Uterus (tissue), 4 donors: ENCODE measurements around the gene GIPC3. TPM values are rescaled to one million over a fixed set of nuclear protein-coding genes. Genes with fewer than 3 reads are reported as not detected.

Source experiments
- DNase-seq, 2 donors: peaks; one replicate each; pipeline ENCODE4 v3.0.0-alpha.2; 2019 to 2020
- H3K27ac ChIP-seq, 2 donors: fragments of 200-600 bp; sonication (generic); 1 replicate in 1 of 2; 2 replicates in 1 of 2; pipeline ENCODE4 v1.5.1; 2016 to 2018
- H3K27me3 ChIP-seq, 2 donors: fragments of 200-600 bp; sonication (generic); one replicate each; pipeline ENCODE4 v1.5.1; 2018 to 2019; ENCODE audit warnings: control low read depth in 1 of 2
- H3K36me3 ChIP-seq, 2 donors: fragments of 200-600 bp; sonication (generic); one replicate each; pipeline ENCODE4 v1.5.1; 2019; ENCODE audit warnings: control low read depth in 1 of 2
- H3K4me1 ChIP-seq, 2 donors: fragments of 200-600 bp; sonication (generic); one replicate each; pipeline ENCODE4 v1.5.1; 2018 to 2019; ENCODE audit warnings: control low read depth in 1 of 2
- H3K4me3 ChIP-seq, 2 donors: fragments of 200-600 bp; sonication (generic); 1 replicate in 1 of 2; 2 replicates in 1 of 2; pipeline ENCODE4 v1.5.1; 2018 to 2019; ENCODE audit warnings: mild to moderate bottlenecking in 1 of 2
- H3K9me3 ChIP-seq, 2 donors: fragments of 200-600 bp; sonication (generic); one replicate each; pipeline ENCODE4 v1.5.1; 2019; ENCODE audit warnings: control low read depth in 1 of 2
- POLR2A ChIP-seq, 2 donors: fragments of 450-650 bp; IDR thresholded peaks; one replicate each; pipeline ENCODE4 v1.6.1; 2016; ENCODE audit warnings: antibody characterized with exemption in 2 of 2, mild to moderate bottlenecking in 1 of 2, moderate library complexity in 1 of 2
- intact Hi-C: fragments of 100-400 bp; cut with DNase I; formaldehyde crosslinking; loops from one replicate; pipeline ENCODE4 v1.15.1; 2023; ENCODE audit warnings: low total_unique reads
- total RNA-seq, 4 donors: library from RNA; depleted of rRNA in 3 of 4; stranded (reverse); fragments of >200 nt in 3 of 4; gene quantifications; one replicate each; pipeline versions ENCODE4 v1.1.0 to v1.2.4, GENCODE V29; 2014 to 2023
- TF ChIP-seq, protein P1 (sequence below), 4 experiments: fragments of 200-600 bp in 2 of 4; fragments of 450-650 bp in 2 of 4; sonication (generic) in 2 of 4; IDR thresholded peaks; one replicate each; pipeline ENCODE4 v1.5.1; 2016 to 2019; ENCODE audit warnings: antibody characterized with exemption in 4 of 4, mild to moderate bottlenecking in 2 of 4, moderate library complexity in 1 of 4
- donor health status: DM: yes; HTN: yes; CAD: no.

GIPC3 gene
- total RNA-seq, 4 donors from 2014 or later, result 0.07 to 4.0 TPM; not detected in 2

DNA sequence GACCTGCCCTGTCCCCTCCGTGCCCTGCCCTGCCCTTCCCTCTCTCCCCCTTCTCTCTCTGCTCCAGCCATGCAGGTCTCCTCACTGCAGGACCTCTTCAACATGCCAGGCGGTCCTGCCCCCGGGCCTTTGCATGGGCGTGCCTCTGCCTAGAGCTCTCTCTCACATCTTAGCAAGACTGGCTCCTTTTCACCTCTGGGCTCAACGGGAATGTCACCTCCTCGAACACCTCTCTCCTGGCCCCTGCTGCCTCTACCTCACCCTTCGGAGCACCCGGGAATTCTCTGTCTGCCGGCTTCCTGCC is 33.5 kb upstream of the GIPC3 start:
- H3K27me3 ChIP-seq, result no peaks in the 10 kb centered on the region
- TF ChIP-seq POLR2A (IDR thresholded peaks at IDR 0.05), result no peak
- TF ChIP-seq, protein P1, sequence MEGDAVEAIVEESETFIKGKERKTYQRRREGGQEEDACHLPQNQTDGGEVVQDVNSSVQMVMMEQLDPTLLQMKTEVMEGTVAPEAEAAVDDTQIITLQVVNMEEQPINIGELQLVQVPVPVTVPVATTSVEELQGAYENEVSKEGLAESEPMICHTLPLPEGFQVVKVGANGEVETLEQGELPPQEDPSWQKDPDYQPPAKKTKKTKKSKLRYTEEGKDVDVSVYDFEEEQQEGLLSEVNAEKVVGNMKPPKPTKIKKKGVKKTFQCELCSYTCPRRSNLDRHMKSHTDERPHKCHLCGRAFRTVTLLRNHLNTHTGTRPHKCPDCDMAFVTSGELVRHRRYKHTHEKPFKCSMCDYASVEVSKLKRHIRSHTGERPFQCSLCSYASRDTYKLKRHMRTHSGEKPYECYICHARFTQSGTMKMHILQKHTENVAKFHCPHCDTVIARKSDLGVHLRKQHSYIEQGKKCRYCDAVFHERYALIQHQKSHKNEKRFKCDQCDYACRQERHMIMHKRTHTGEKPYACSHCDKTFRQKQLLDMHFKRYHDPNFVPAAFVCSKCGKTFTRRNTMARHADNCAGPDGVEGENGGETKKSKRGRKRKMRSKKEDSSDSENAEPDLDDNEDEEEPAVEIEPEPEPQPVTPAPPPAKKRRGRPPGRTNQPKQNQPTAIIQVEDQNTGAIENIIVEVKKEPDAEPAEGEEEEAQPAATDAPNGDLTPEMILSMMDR (IDR thresholded peaks at IDR 0.05), result no peak
- H3K27ac ChIP-seq, result no peak overlapping the region
- H3K4me1 ChIP-seq, result peaks cover 0 to 14% of the 10 kb centered on the region in 2 donors
- H3K36me3 ChIP-seq, result no peaks in the 10 kb centered on the region
- H3K4me3 ChIP-seq, result no peak overlapping the region
- no peaks in the 10 kb centered on the region for H3K9me3 ChIP-seq
- intact Hi-C loops, result loop anchor here (10.0 kb wide), 1 partner anchor 63 kb away; no protein-coding TSS in a partner anchor
- DNase-seq, result no peak

DNA sequence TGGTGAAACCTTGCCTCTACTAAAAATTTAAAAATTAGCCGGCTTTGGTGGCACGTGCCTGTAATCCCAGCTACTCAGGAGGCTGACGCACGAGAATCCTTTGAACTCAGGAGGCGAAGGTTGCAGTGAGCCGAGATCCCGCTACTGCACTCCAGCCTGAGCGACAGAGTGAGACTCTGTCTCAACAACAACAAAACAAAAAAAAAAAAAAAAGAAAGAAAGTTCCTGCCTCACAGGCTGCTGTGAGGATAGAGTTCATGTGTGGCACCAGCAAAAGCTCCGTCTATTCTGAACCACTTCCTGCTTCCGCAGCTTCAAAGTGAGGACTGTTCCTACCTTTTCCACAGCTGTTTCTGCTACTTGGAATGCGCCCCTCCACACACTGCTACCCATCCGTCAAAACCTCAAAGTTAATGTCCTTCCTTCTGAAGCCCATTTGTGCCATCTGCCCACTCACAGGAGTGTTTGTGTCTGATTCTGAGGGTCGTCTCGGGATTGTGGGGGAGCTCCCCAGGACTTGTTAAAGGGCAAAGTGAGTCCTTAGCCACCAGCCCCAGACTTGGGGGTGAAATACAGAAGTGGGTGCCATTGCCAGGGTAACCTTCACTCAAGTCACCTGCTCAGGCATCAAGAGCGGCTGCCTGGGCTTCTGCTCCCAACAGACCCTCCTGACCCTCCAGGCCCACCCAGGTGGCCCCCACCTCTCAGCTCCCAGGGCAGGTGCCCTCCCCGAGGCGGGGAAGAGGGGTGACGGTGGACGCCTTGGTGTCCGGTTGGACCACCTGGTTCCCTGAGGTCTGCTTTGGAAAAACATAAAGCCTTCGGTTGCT is 30.8 kb upstream of the GIPC3 start:
- H3K27ac ChIP-seq, result no peak overlapping the region
- DNase-seq, result no peak
- H3K9me3 ChIP-seq, result no peaks in the 10 kb centered on the region
- intact Hi-C loops, result loop anchor here (10.0 kb wide), 1 partner anchor 60 kb away; no protein-coding TSS in a partner anchor
- H3K36me3 ChIP-seq, result no peaks in the 10 kb centered on the region
- H3K27me3 ChIP-seq, result no peaks in the 10 kb centered on the region
- TF ChIP-seq, protein P1 (IDR thresholded peaks at IDR 0.05), result no peak
- no peak for TF ChIP-seq POLR2A (IDR thresholded peaks at IDR 0.05)
- H3K4me1 ChIP-seq, result peaks cover 0 to 14% of the 10 kb centered on the region in 2 donors
- H3K4me3 ChIP-seq, result no peak overlapping the region

DNA sequence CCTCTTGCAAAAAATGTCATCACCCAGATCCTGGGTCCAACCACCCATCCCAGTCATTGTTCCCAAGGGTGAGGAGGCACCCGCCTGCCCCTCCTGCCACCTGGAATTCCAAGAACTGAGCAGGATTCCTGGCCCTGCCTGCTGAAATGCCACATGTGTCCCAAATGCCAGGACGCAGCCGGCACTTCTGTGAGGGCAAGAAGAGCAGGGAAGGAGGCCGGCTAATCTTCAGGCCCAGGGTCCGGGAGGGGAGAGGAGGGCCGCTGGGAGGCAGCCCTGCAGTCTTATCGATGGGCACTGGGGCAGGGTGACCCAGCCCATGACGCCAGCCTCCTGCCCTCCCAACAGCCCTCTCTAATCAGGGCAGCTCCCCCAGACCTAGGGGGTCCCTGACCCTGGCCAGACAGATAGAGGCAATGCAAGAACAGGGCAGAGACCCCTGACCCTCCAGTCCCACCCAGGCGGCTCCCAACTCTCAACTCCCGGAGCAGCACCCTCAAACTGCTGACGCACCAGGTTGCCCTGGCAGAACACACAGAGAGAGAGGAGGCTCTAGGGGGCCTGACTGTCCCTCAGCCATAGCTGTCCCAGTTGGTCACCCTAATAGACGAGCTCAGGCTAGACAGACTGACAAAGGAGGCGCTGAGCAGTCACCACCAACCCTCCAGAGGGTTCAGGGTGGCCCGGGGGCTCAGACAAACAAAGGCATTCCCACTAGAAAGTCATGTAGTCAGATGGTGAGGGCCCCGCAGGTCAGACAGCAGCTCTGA is 29.4 kb upstream of the GIPC3 start:
- H3K9me3 ChIP-seq, result no peaks in the 10 kb centered on the region
- no peak for DNase-seq
- no peaks in the 10 kb centered on the region for H3K36me3 ChIP-seq
- no peaks in the 10 kb centered on the region for H3K27me3 ChIP-seq
- H3K4me3 ChIP-seq, result peak overlapping the region; percentile 54 to 72
- H3K4me1 ChIP-seq, result peaks cover 0 to 14% of the 10 kb centered on the region in 2 donors
- intact Hi-C loops, result loop anchor here (10.0 kb wide), 1 partner anchor 59 kb away; no protein-coding TSS in a partner anchor
- TF ChIP-seq POLR2A (IDR thresholded peaks at IDR 0.05), result no peak
- TF ChIP-seq, protein P1 (IDR thresholded peaks at IDR 0.05), result no peak
- H3K27ac ChIP-seq, result no peak overlapping the region

DNA sequence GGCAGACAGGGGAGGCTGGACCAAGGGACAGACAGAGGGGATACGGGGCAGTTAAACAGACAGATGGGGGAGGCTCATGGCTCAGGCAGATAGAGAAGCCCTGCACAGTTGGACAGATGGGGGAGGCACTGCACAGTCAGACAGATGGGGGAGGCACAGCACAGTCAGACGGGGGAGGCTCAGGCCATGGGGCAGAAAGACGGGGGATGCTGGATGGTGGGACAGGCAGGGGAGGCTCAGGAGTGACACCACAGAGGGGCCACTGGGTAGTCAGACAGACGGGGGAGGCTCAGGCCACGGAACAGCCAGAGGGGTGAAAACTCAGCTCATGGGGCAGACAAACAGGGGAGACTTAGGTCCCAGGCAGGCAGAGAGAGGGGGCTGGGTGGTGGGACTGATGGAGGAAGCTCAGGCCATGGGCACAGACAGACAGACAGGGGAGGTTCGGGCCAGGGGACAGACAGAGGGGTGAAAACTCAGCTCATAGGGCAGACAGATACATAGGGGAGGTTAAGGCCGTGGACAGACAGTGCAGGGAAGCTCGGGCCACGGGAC is 28.8 kb upstream of the GIPC3 start:
- TF ChIP-seq, protein P1 (IDR thresholded peaks at IDR 0.05), result no peak
- TF ChIP-seq POLR2A (IDR thresholded peaks at IDR 0.05), result no peak
- Histone ChIP-seq H3K4me1 (peaks cover 0 to 14% of the 10 kb centered on the region in 2 donors), H3K27ac (peak overlapping the region in 1 of 2 donors; percentile 52), H3K4me3 (peak overlapping the region; percentile 54 to 72), H3K27me3 (no peaks in the 10 kb centered on the region), H3K9me3 (no peaks in the 10 kb centered on the region), H3K36me3 (no peaks in the 10 kb centered on the region)
- no peak for DNase-seq
- intact Hi-C loops, result loop anchor here (10.0 kb wide), 1 partner anchor 58 kb away; no protein-coding TSS in a partner anchor
